DOHH2 (cell line): ENCODE results near the gene SUN2.

Experiments used
- CTCF ChIP-seq: fragments of 200-600 bp; sonication (generic); IDR thresholded peaks from one replicate; pipeline ENCODE4 v1.5.1; 2014; ENCODE audit warnings: antibody characterized with exemption, mild to moderate bottlenecking, low read depth, low read length; ENCODE audit not compliant: poor library complexity, severe bottlenecking
- EZH2phosphoT487 ChIP-seq: fragments of 200-600 bp; sonication (generic); IDR thresholded peaks from 2 replicates; pipeline ENCODE4 v1.6.1; 2017; ENCODE audit warnings: borderline replicate concordance, mild to moderate bottlenecking, antibody characterized with exemption, low read length, moderate library complexity, mixed read lengths

- TF ChIP-seq CTCF (no peak), EZH2phosphoT487 (no peak)
Measured at GRCh38 chr22:38704654-38705234, 51.1 kb downstream of the SUN2 start.
